HepG2 (cell line): Measurements from ENCODE around the gene RAB33B. TPM values are rescaled to one million over a fixed set of nuclear protein-coding genes. Genes with fewer than 3 reads are reported as not detected.
"Not testable (repeated sequence)": the region's sequence is repeated elsewhere in the genome, so short reads cannot be mapped to it uniquely, and the experiment has no call there.

Experiments
- ATAC-seq: fragments of 200-7000 bp; cut with Tn5 transposase; 3 replicates; pipeline ENCODE4 v1.9.1; 2020; ENCODE audit warnings: mild to moderate bottlenecking, moderate library complexity
- BruUV-seq: library from RNA; stranded (reverse); fragments of 400-500 nt; replicated peaks from 2 replicates; lab custom pipeline; 2021; lab: Mats Ljungman, UMichigan
- CTCF ChIA-PET: fragments of 300-600 bp; formaldehyde crosslinking; extraction: SDS; loops from one replicate; lab custom pipeline; 2021; ENCODE audit warnings: low total read pairs, inconsistent platforms, low intra/inter-chr PET ratio; lab: Yijun Ruan, JAX
- POLR2A ChIA-PET: fragments of 350-600 bp; sonication (Branson Sonifier 250); formaldehyde crosslinking; loops from one replicate; lab custom pipeline; 2020; ENCODE audit warnings: antibody characterized with exemption, inconsistent platforms; lab: Yijun Ruan, JAX
- DNase-seq: peaks from one replicate; pipeline ENCODE4 v3.0.0-alpha.2; 2015; ENCODE audit warnings: low spot score
- FAIRE-seq: peaks from 3 replicates; lab custom pipeline; 2011; peaks lifted over from hg19 to GRCh38; lab: Jason Lieb, UNC
- H2AFZ ChIP-seq: one replicate; pipeline ENCODE4 v1.6.1; 2011; ENCODE audit warnings: low read length, inconsistent platforms
- H3K27ac ChIP-seq: fragments of 300-600 bp; 3 replicates; pipeline ENCODE4 v1.8.0; 2011; ENCODE audit warnings: mixed run types, mild to moderate bottlenecking, mixed read lengths, low read length, inconsistent platforms; ENCODE audit not compliant: insufficient read depth; ENCODE audit errors: extremely low read length
- H3K27me3 ChIP-seq, 2 experiments: fragments of 200-600 bp in 1 of 2; 2 replicates in 1 of 2; 3 replicates in 1 of 2; pipeline versions ENCODE4 v1.6.0 to v1.8.0; 2011; ENCODE audit warnings: low read length in 2 of 2, mild to moderate bottlenecking in 2 of 2, moderate library complexity in 2 of 2, inconsistent platforms in 1 of 2; ENCODE audit not compliant: insufficient read depth in 2 of 2, control insufficient read depth in 1 of 2
- H3K36me3 ChIP-seq, 2 experiments: fragments of 200-600 bp in 1 of 2; replicated peaks in 1 of 2; 2 replicates in 1 of 2; 3 replicates in 1 of 2; pipeline versions ENCODE4 v1.5.1 to v1.8.0; 2011; ENCODE audit warnings: low read length in 2 of 2, inconsistent platforms in 1 of 2; ENCODE audit not compliant: insufficient read depth in 2 of 2, control insufficient read depth in 1 of 2
- H3K4me1 ChIP-seq: 2 replicates; pipeline ENCODE4 v1.5.1; 2012; ENCODE audit warnings: low read length, inconsistent platforms; ENCODE audit not compliant: insufficient read depth
- H3K4me2 ChIP-seq: 2 replicates; pipeline ENCODE4 v1.6.0; 2011; ENCODE audit warnings: low read depth, low read length, inconsistent platforms
- H3K4me3 ChIP-seq, 3 experiments: fragments of 200-600 bp in 1 of 3; sonication (generic), shearing (Covaris generic) in 1 of 3; replicated peaks in 1 of 3; 2 replicates each; pipeline ENCODE4 v1.5.1; 2011 to 2016; ENCODE audit warnings: low read length in 3 of 3, inconsistent platforms in 2 of 3, low read depth in 2 of 3, mild to moderate bottlenecking in 2 of 3, control low read depth in 1 of 3, mixed read lengths in 1 of 3; ENCODE audit not compliant: insufficient read depth in 1 of 3
- H3K79me2 ChIP-seq: one replicate; pipeline ENCODE4 v1.6.1; 2011; ENCODE audit warnings: low read length, inconsistent platforms; ENCODE audit not compliant: insufficient read depth
- H3K9ac ChIP-seq: 2 replicates; pipeline ENCODE4 v1.6.0; 2011; ENCODE audit warnings: mild to moderate bottlenecking, low read depth, low read length, inconsistent platforms; ENCODE audit not compliant: insufficient read depth
- H3K9me3 ChIP-seq: 2 replicates; pipeline ENCODE4 v1.5.1; 2012; ENCODE audit warnings: mild to moderate bottlenecking, low read length
- H4K20me1 ChIP-seq: 2 replicates; pipeline ENCODE4 v1.6.0; 2011; ENCODE audit warnings: inconsistent platforms, mild to moderate bottlenecking, low read length, moderate library complexity; ENCODE audit not compliant: insufficient read depth
- ARID2 ChIP-seq: sonication (generic); formaldehyde crosslinking; IDR thresholded peaks from 2 replicates; pipeline ENCODE4 v1.8.1; 2022; ENCODE audit warnings: mild to moderate bottlenecking, missing genetic modification reagents, borderline replicate concordance
- USF2 ChIP-seq, 2 experiments: sonication (generic) in 1 of 2; formaldehyde crosslinking in 1 of 2; IDR thresholded peaks; 2 replicates each; pipeline versions ENCODE4 v1.5.1 to v1.6.1; 2011 to 2020; ENCODE audit warnings: borderline replicate concordance in 1 of 2, low read depth in 1 of 2, low read length in 1 of 2, mild to moderate bottlenecking in 1 of 2, missing genetic modification reagents in 1 of 2, moderate library complexity in 1 of 2
- WGBS: methylation state at CpG from one replicate; pipeline ENCODE4 v1.1.6; 2017; ENCODE audit warnings: low lambda C conversion rate; 5-methylcytosine and 5-hydroxymethylcytosine counted together
- in situ Hi-C: cut with HindIII; loops from 2 replicates; pipeline ENCODE4 v1.10.0; 2017; ENCODE audit warnings: low pct_unique_long_range_greater_than_20kb; ENCODE audit not compliant: extremely low pct_ligation_motif_present
- intact Hi-C: fragments of 100-400 bp; cut with micrococcal nuclease; formaldehyde crosslinking; loops from one replicate; pipeline ENCODE4 v1.10.0; 2022; ENCODE audit not compliant: unreplicated experiment
- polyA plus RNA-seq, 8 experiments: library from polyadenylated mRNA; depleted of rRNA in 3 of 8; stranded (reverse) in 7 of 8; unstranded in 1 of 8; fragments of >200 nt; fragmentation: Illumina TruSeq in 4 of 8; extraction: Trizol in 4 of 8; gene quantifications; 2 replicates each; pipeline versions ENCODE4 v1.2.1 to v1.2.3, GENCODE V29; 2011 to 2016; ENCODE audit warnings: low read depth in 4 of 8, missing spikeins in 1 of 8, mixed read lengths in 1 of 8; ENCODE audit not compliant: insufficient read depth in 1 of 8
- total RNA-seq, 5 experiments: library from RNA; depleted of rRNA; stranded (reverse); fragments of >200 nt; fragmentation: Illumina TruSeq; extraction: Trizol; gene quantifications; 2 replicates each; pipeline ENCODE4 v1.2.3, GENCODE V29; 2016; ENCODE audit warnings: low read depth in 1 of 5

RAB33B gene
- total and polyA plus RNA-seq, 2 of the 13 experiments (the other 11 are each of a cell fraction or from before 2014, with no cell fraction given) = 7.6 to 8.1 TPM

GRCh38 chr4:139461022-139461628 lies 7.2 kb downstream of the RAB33B start:
- POLR2A ChIA-PET = no interaction called here
- intact Hi-C loops (no loop called here), in situ Hi-C loops (no loop called here)
- Histone ChIP-seq H4K20me1 (peaks cover 11% of the 10 kb centered on the region; the same call in 1 of the 2 replicates), H3K27me3 (no peaks in the 10 kb centered on the region), H3K9ac (no peak overlapping the region), H3K9me3 (no peaks in the 10 kb centered on the region), H3K36me3 (no peaks in the 10 kb centered on the region), H3K4me3 (no peak overlapping the region), H3K27ac (no peak overlapping the region), H3K79me2 (peaks cover 69% of the 10 kb centered on the region), H3K4me2 (no peak overlapping the region), H3K4me1 (peaks cover 35% of the 10 kb centered on the region), H2AFZ (no peak overlapping the region)
- DNase-seq (no peak), ATAC-seq (no peak), FAIRE-seq (no peak)
- TF ChIP-seq USF2 (IDR thresholded peaks at IDR 0.05; ENCODE audit: low read depth, low read length) = no peak
- peak; percentile 43; the same call in 1 of the 2 replicates for TF ChIP-seq USF2 (CRISPR knock-in tag; IDR thresholded peaks at IDR 0.05; ENCODE audit: borderline replicate concordance)
- TF ChIP-seq ARID2 (CRISPR knock-in tag) = no peak
- no TSS peak for BruUV-seq
- CTCF ChIA-PET = no interaction called here
- WGBS = 98% methylated on average over 5 of the region's 5 CpGs

GRCh38 chr4:139464512-139464911 lies 10.6 kb downstream of the RAB33B start:
- ATAC-seq, H3K4me1 ChIP-seq, BruUV-seq, H4K20me1 ChIP-seq, H3K27me3 ChIP-seq, DNase-seq, H3K4me3 ChIP-seq, intact Hi-C loops, H3K9ac ChIP-seq, FAIRE-seq, in situ Hi-C loops, POLR2A ChIA-PET, H2AFZ ChIP-seq, CTCF ChIA-PET, H3K9me3 ChIP-seq, H3K36me3 ChIP-seq, H3K4me2 ChIP-seq, H3K27ac ChIP-seq: not testable (repeated sequence)
- WGBS = 96% methylated on average over 5 of the region's 5 CpGs
- peaks cover 58% of the 10 kb centered on the region for H3K79me2 ChIP-seq
